K562 (cell line): Measurements from ENCODE around the gene ZDHHC14.

Experiments
- BCL6 ChIP-seq: fragments of 250-450 bp; sonication (Bioruptor Pico); IDR thresholded peaks from 2 replicates; pipeline ENCODE4 v1.4.0; 2020
- CTCF ChIP-seq, 3 experiments: IDR thresholded peaks in 2 of 3; conservative IDR thresholded peaks in 1 of 3; 2 replicates each; pipeline ENCODE4 v1.5.1; 2011 to 2012; ENCODE audit warnings: low read length in 3 of 3, mild to moderate bottlenecking in 3 of 3, control low read depth in 2 of 3, improper control_type of control experiment in 1 of 3, inconsistent platforms in 1 of 3, low read depth in 1 of 3, mixed read lengths in 1 of 3, moderate library complexity in 1 of 3; ENCODE audit not compliant: insufficient read depth in 2 of 3
- E4F1 ChIP-seq: fragments of 250-450 bp; sonication (Bioruptor Pico); IDR thresholded peaks from 2 replicates; pipeline ENCODE4 v1.5.0; 2021; ENCODE audit warnings: mild to moderate bottlenecking, borderline replicate concordance
- ELK1 ChIP-seq: sonication (generic); formaldehyde crosslinking; IDR thresholded peaks from 2 replicates; pipeline ENCODE4 v1.8.1; 2022; ENCODE audit warnings: missing genetic modification reagents
- HDAC1 ChIP-seq, 2 experiments: fragments of 450-650 bp; IDR thresholded peaks; 2 replicates each; pipeline ENCODE4 v1.6.1; 2016 to 2017; ENCODE audit warnings: inconsistent platforms in 1 of 2, mild to moderate bottlenecking in 1 of 2, moderate library complexity in 1 of 2
- NEUROD1 ChIP-seq: fragments of 150-350 bp; IDR thresholded peaks from 2 replicates; pipeline ENCODE4 v1.6.1; 2014; ENCODE audit warnings: borderline replicate concordance, low read length, low read depth; ENCODE audit not compliant: partially characterized antibody
- PKNOX1 ChIP-seq: fragments of 450-650 bp; IDR thresholded peaks from 2 replicates; pipeline ENCODE4 v1.6.1; 2016
- PTRF ChIP-seq: fragments of 450-650 bp; IDR thresholded peaks from 2 replicates; pipeline ENCODE4 v1.6.1; 2016; ENCODE audit warnings: mild to moderate bottlenecking, missing genetic modification characterization, missing compliant biosample characterization
- ZNF140 ChIP-seq: fragments of 250-450 bp; sonication (Bioruptor Pico); IDR thresholded peaks from 2 replicates; pipeline ENCODE4 v1.8.0; 2021; ENCODE audit warnings: moderate library complexity, mild to moderate bottlenecking, inconsistent platforms
- ZNF609 ChIP-seq: sonication (generic); formaldehyde crosslinking; IDR thresholded peaks from 2 replicates; pipeline ENCODE4 v1.8.1; 2023; ENCODE audit warnings: missing genetic modification reagents, mild to moderate bottlenecking, borderline replicate concordance

GRCh38 chr6:157642736-157643135 lies 261.7 kb downstream of the ZDHHC14 start:
- TF ChIP-seq CTCF (IDR thresholded peaks at IDR 0.05 in 2 of 3, conservative IDR thresholded peaks at IDR 0.05 in 1 of 3; ENCODE audit: insufficient read depth in 2 of 3, low read depth in 1 of 3, low read length in 3 of 3) (no peak), ZNF609 (CRISPR knock-in tag) (no peak), PTRF (tag) (no peak), HDAC1 (IDR thresholded peaks at IDR 0.05) (no peak), ZNF140 (CRISPR knock-in tag) (no peak), ELK1 (CRISPR knock-in tag) (no peak), BCL6 (CRISPR knock-in tag) (no peak), NEUROD1 (no peak), E4F1 (CRISPR knock-in tag) (no peak), PKNOX1 (no peak)
